Pancreas (tissue), 10 donors: ENCODE data around the gene SMARCA2. TPM values are rescaled to one million over a fixed set of nuclear protein-coding genes. Genes with fewer than 3 reads are reported as not detected.

Source experiments
- ATAC-seq, 4 donors: fragments of 200-7000 bp; cut with Tn5 transposase; one replicate each; pipeline versions ENCODE4 v1.8.0 to v1.9.1; 2020; ENCODE audit warnings: mild to moderate bottlenecking in 4 of 4, moderate library complexity in 4 of 4
- DNase-seq, 6 donors: peaks; one replicate each; pipeline ENCODE4 v3.0.0-alpha.2; 2020
- FAIRE-seq: peaks from 2 replicates; lab custom pipeline; 2012; peaks lifted over from hg19 to GRCh38; lab: Jason Lieb, UNC
- H3K27ac ChIP-seq, 4 donors: fragments of 200-600 bp; sonication (generic); 1 replicate in 3 of 4; 2 replicates in 1 of 4; pipeline versions ENCODE4 v1.5.0 to v1.8.0; 2020
- H3K27me3 ChIP-seq, 4 donors: fragments of 200-600 bp; one replicate each; pipeline ENCODE4 v1.8.0; 2021
- H3K36me3 ChIP-seq, 3 donors: fragments of 200-600 bp; sonication (generic) in 1 of 3; one replicate each; pipeline versions ENCODE4 v1.5.0 to v1.8.0; 2020 to 2021
- H3K4me1 ChIP-seq, 3 donors: fragments of 200-600 bp; one replicate each; pipeline ENCODE4 v1.8.0; 2021
- H3K4me3 ChIP-seq, 4 donors: fragments of 200-600 bp; sonication (generic) in 2 of 4; one replicate each; pipeline versions ENCODE4 v1.5.0 to v1.8.0; 2020 to 2021
- H3K9me3 ChIP-seq, 4 donors: fragments of 200-600 bp; one replicate each; pipeline ENCODE4 v1.8.0; 2021
- CTCF ChIP-seq, 4 donors: fragments of 200-600 bp; sonication (generic) in 3 of 4; IDR thresholded peaks; one replicate each; pipeline versions ENCODE4 v1.5.0 to v1.8.0; 2021; ENCODE audit warnings: antibody characterized with exemption in 4 of 4
- WGBS, 2 donors: extraction: QIAGEN DNeasy Blood & Tissue Kit; methylation state at CpG; one replicate each; pipeline ENCODE4 v1.1.7; 2013; 5-methylcytosine and 5-hydroxymethylcytosine counted together
- intact Hi-C, 3 donors: fragments of 100-400 bp; cut with DNase I; formaldehyde crosslinking; loops; one replicate each; pipeline versions ENCODE4 v1.11.1 to v1.14.2; 2022
- polyA plus RNA-seq, 2 donors: library from polyadenylated mRNA; stranded (reverse); fragments of 200-250 nt; gene quantifications; one replicate each; pipeline ENCODE4 v1.2.3, GENCODE V29; 2013
- total RNA-seq, 6 donors: library from RNA; stranded (reverse); fragmentation: NEBNext Ultra II Directional in 4 of 6; extraction: Animal tissue kit (Norgen Biotek cat#: 25700) in 4 of 6; gene quantifications; one replicate each; pipeline versions ENCODE4 v1.2.1 to v1.2.4, GENCODE V29; 2021 to 2023
- donor health status: healthy with polysubstance abuse.
- donor health status: DM: no; HTN: no; CAD: no; lungs with moderate emphysema.
- donor health status: DM: no; HTN: no; CAD: no.
- donor health status: control.
- donor health status: control.
- donor health status: Bipolar disorder and iron deficiency.
- donor health status: DM: yes; HTN: yes; CAD: no.
- donor health status: DM: no; HTN: no; CAD: no.
- donor health status: DM: no; HTN: no; CAD: no.
- donor health status: DM: yes; HTN: yes; CAD: no.

The SMARCA2 gene
- total and polyA plus RNA-seq, 8 donors = 21.7 to 91.4 (median 64.6) TPM

- Histone ChIP-seq H3K27me3 (no peaks in the 10 kb centered on the region), H3K4me1 (peaks cover 20 to 39% (median 23%) of the 10 kb centered on the region in 3 donors), H3K27ac (peak overlapping the region; percentile 91 to 98 (median 94)), H3K4me3 (peak overlapping the region; percentile 73 to 79 (median 74)), H3K9me3 (no peaks in the 10 kb centered on the region), H3K36me3 (no peaks in the 10 kb centered on the region)
- peak; percentile 74 to 87 (median 76) for DNase-seq
- ATAC-seq = peak; percentile 26 to 49 (median 39)
- TF ChIP-seq CTCF (IDR thresholded peaks at IDR 0.05) = no peak
- intact Hi-C loops = no loop called here
- FAIRE-seq = no peak
- 0% methylated on average over 52 to 81 of the region's 81 CpGs for WGBS, 2 donors
These were observed 2.4 kb downstream of the SMARCA2 start for GRCh38 chr9:2017331-2018161.

- intact Hi-C loops = no loop called here
- DNase-seq (peak in 1 of 6 donors; percentile 25), FAIRE-seq (no peak), ATAC-seq (no peak)
- peak overlapping the region; percentile 73 to 79 (median 74) for H3K4me3 ChIP-seq
- H3K4me1 ChIP-seq = peaks cover 27 to 45% (median 29%) of the 10 kb centered on the region in 3 donors
- H3K27ac ChIP-seq = peak overlapping the region; percentile 91 to 98 (median 94)
- TF ChIP-seq CTCF (IDR thresholded peaks at IDR 0.05) = no peak
- 3 to 4% methylated on average over 7 of the region's 7 CpGs for WGBS, 2 donors
- H3K27me3 ChIP-seq = no peaks in the 10 kb centered on the region
- H3K9me3 ChIP-seq = no peaks in the 10 kb centered on the region
- H3K36me3 ChIP-seq = no peaks in the 10 kb centered on the region
These were observed 3.1 kb downstream of the SMARCA2 start for GRCh38 chr9:2018162-2018643.

- Histone ChIP-seq H3K27ac (peak overlapping the region in 3 of 4 donors; percentile 91 to 98 (median 96)), H3K9me3 (no peaks in the 10 kb centered on the region), H3K4me1 (peaks cover 34 to 48% (median 35%) of the 10 kb centered on the region in 3 donors), H3K27me3 (no peaks in the 10 kb centered on the region), H3K4me3 (peak overlapping the region in 3 of 4 donors; percentile 73 to 79 (median 74)), H3K36me3 (no peaks in the 10 kb centered on the region)
- no peak for FAIRE-seq
- intact Hi-C loops = no loop called here
- WGBS, 2 donors = 20 to 21% methylated on average over 6 of the region's 6 CpGs
- no peak for ATAC-seq
- no peak for DNase-seq
- no peak for TF ChIP-seq CTCF (IDR thresholded peaks at IDR 0.05)
These were observed 3.8 kb downstream of the SMARCA2 start for GRCh38 chr9:2018764-2019558.

- FAIRE-seq (no peak), DNase-seq (no peak), ATAC-seq (no peak)
- WGBS, 2 donors = 29 to 41% methylated on average over 1 of the region's 1 CpG
- no peak overlapping the region for H3K27ac ChIP-seq
- TF ChIP-seq CTCF (IDR thresholded peaks at IDR 0.05) = no peak
- peaks cover 35 to 54% (median 37%) of the 10 kb centered on the region in 3 donors for H3K4me1 ChIP-seq
- intact Hi-C loops = no loop called here
- no peaks in the 10 kb centered on the region for H3K27me3 ChIP-seq
- H3K9me3 ChIP-seq = no peaks in the 10 kb centered on the region
- H3K36me3 ChIP-seq = no peaks in the 10 kb centered on the region
- H3K4me3 ChIP-seq = no peak overlapping the region
These were observed 4.6 kb downstream of the SMARCA2 start for GRCh38 chr9:2019723-2020122.
